Adipocyte (in vitro differentiated cells): ENCODE data around the gene DAAM1.

Experiments
- DNase-seq: peaks from one replicate; pipeline ENCODE4 v3.0.0-alpha.2; 2015; ENCODE audit warnings: low read depth
- H3K27me3 ChIP-seq: replicated peaks from 2 replicates; pipeline ENCODE4 v1.7.0; 2013; ENCODE audit warnings: mild to moderate bottlenecking, low read length, moderate library complexity; ENCODE audit not compliant: control insufficient read depth, insufficient read depth
- H3K36me3 ChIP-seq: 2 replicates; pipeline ENCODE4 v1.7.0; 2013; ENCODE audit warnings: low read length, mild to moderate bottlenecking, moderate library complexity; ENCODE audit not compliant: control insufficient read depth, insufficient read depth, severe bottlenecking
- H3K4me1 ChIP-seq: 2 replicates; pipeline ENCODE4 v1.7.0; 2013; ENCODE audit warnings: mild to moderate bottlenecking, low read length, moderate library complexity; ENCODE audit not compliant: control insufficient read depth, insufficient read depth
- H3K4me3 ChIP-seq: 2 replicates; pipeline ENCODE4 v1.7.0; 2013; ENCODE audit warnings: mild to moderate bottlenecking, low read length, moderate library complexity
- H3K9ac ChIP-seq: 2 replicates; pipeline ENCODE4 v1.7.0; 2013; ENCODE audit warnings: mild to moderate bottlenecking, low read length, moderate library complexity
- H3K9me3 ChIP-seq: 2 replicates; pipeline ENCODE4 v1.7.0; 2013; ENCODE audit warnings: mild to moderate bottlenecking, low read length, moderate library complexity; ENCODE audit not compliant: control insufficient read depth

DAAM1 gene

DNA sequence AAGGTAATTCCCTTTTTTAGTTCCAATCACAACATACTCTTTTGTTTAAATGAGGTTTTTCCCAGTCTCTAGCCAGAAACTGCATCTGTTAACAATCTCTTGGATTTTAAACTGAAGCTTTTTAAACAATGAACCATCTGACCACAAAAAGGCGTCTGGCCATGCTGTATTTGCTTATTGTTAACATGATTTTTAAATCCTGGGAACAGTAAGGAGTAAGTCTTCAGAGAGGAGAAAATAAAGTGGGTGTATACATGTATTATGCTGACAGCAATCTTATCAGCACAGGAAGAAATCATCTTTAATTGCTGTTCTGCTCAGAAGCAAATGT is 106.2 kb downstream of the DAAM1 start:
- H3K4me3 ChIP-seq, result no peak overlapping the region
- peaks cover 13% of the 10 kb centered on the region for H3K36me3 ChIP-seq
- H3K27me3 ChIP-seq, result no peaks in the 10 kb centered on the region
- peaks cover 27% of the 10 kb centered on the region for H3K4me1 ChIP-seq
- no peaks in the 10 kb centered on the region for H3K9me3 ChIP-seq
- peak; percentile 79 for DNase-seq
- H3K9ac ChIP-seq, result peak overlapping the region; percentile 10

DNA sequence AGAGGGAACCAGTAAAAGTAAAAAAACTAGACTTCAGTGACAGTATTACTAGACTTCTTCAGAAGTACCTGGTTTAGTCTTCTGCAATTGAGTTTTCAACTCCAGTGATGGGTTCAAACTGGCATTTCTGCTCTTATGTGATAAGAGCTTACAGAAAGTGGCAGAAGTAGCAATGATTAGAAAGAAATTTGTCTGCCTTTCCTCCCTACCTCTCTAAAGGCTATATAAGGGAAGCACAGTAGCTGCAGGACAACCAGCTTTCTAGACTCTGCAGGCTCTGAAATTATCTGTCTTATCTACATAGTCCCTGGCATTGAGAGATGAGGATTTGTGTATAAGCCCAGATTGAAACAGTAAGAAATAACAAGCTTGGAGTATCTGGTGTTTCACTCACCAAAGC is 107.5 kb downstream of the DAAM1 start:
- DNase-seq, result no peak
- H3K9ac ChIP-seq, result no peak overlapping the region
- peaks cover 13% of the 10 kb centered on the region for H3K36me3 ChIP-seq
- no peaks in the 10 kb centered on the region for H3K27me3 ChIP-seq
- H3K9me3 ChIP-seq, result no peaks in the 10 kb centered on the region
- peaks cover 27% of the 10 kb centered on the region for H3K4me1 ChIP-seq
- H3K4me3 ChIP-seq, result no peak overlapping the region

DNA sequence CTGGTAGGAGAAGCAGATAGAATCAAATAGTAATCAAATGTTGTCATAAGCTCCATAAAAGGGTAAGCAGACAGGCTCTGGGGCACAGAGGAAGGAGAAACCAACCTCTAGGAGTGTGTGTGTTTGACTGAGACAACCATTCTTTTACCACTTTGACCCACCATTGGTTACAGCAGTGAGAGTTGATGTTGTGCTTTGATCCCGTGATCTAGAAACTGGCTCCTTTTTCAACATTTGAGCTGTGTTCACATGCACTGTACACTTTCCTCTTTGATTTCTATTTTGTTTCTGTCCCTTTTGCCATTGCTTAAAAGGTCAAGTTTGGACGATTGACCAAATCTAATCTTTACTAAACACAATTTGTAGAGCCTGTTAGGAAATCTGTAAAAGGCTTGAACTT is 108.0 kb downstream of the DAAM1 start:
- Histone ChIP-seq H3K27me3 (no peaks in the 10 kb centered on the region), H3K36me3 (peaks cover 9% of the 10 kb centered on the region), H3K4me3 (no peak overlapping the region), H3K9me3 (no peaks in the 10 kb centered on the region), H3K4me1 (peaks cover 27% of the 10 kb centered on the region), H3K9ac (no peak overlapping the region)
- no peak for DNase-seq

DNA sequence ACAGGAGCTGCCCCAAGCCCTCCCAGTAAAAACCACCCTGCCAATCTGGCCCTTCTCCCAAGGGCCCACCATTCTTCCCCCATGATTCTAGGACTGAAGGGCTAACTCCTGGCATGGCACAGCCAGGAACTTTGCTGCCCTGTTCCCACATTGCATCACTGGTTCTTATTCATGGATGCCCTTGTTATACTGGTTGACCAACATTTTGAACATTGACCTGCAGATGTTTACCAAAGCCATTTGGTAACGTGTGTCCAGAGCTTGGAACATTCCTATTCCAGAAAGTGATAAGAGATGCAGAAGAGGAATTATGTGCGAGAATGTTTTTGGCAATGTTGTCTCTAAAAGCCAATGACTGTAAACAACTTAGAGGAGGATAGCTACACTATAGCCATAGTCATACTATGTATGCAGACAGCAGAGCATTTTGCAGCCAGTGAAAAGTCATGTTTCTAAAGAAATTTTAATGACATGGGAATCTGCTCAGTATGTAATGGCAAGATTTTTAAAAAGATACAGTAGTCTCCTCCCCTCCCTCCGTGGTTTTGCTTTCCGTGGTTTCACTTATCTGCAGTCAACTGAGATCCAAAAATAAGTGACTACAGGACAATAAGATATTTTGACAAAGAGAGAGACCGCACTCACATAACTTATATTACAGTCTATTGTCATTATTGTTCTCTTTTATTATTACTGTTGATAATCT is 108.8 kb downstream of the DAAM1 start:
- no peak for DNase-seq
- peaks cover 27% of the 10 kb centered on the region for H3K4me1 ChIP-seq

DNA sequence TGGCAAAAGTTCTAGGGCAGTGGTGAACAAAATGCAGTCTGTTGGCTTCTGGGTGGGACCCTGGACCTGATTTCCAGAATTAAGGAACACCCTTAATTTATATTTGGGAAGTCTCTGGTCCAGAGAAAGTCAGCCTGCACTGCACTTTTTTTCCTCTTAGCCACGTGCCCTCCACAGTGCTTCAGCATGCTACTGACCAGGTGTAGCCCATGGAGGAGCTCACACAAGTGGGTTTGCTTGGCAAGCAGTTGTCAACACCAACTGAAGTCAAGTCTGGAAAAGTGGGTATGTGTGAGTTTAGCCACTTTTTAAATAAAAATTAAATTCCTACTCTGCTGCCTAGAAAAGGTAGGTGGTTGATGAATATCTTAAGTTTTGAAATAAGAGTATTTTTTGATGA is 111.3 kb downstream of the DAAM1 start:
- H3K4me1 ChIP-seq, result peaks cover 17% of the 10 kb centered on the region
- no peak overlapping the region for H3K4me3 ChIP-seq
- no peaks in the 10 kb centered on the region for H3K36me3 ChIP-seq
- no peaks in the 10 kb centered on the region for H3K27me3 ChIP-seq
- no peaks in the 10 kb centered on the region for H3K9me3 ChIP-seq
- no peak for DNase-seq
- no peak overlapping the region for H3K9ac ChIP-seq

More for the DNA sequence above, 108.8 kb downstream of the DAAM1 start:
- Histone ChIP-seq H3K9ac (no peak overlapping the region), H3K4me3 (no peak overlapping the region), H3K27me3 (no peaks in the 10 kb centered on the region), H3K36me3 (peaks cover 1% of the 10 kb centered on the region), H3K9me3 (no peaks in the 10 kb centered on the region)

DNA sequence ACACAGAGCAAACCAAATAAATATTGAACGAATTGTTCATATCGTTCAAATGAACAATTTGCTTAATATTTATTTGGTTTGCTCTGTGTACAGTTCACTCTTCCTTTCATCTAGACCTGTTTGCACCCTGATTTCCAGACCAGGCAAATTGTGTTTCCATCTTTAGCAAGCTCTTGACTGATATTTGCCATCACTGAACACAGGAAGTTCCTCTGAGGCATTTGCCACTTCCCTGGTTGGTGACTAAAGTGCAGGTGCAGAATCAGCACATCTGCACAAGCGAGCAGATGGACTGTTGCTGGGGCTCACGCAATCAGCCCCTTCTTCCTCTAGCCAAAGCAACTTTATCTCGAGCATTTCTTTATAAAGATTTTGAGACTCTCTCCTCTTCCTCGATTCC is 112.9 kb downstream of the DAAM1 start:
- no peak for DNase-seq

DNA sequence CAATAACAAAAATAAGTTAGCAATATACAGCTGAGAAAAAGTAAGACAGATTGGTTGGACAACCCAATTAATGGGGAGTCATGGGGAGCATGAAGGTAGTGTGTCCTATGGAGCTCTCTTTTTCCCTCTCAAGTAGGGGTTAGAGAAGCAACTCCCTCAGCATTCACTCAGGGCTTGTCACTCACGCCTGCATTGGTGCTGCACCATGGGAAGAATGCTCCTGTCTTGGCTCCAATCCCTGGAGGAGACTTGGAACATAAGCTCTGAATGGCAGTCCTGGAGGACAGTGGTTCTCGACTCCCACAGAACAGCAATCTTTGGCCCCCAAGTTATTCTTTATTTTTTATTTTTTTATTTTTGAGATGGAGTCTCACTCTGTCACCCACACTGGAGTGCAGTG is 113.8 kb downstream of the DAAM1 start:
- no peaks in the 10 kb centered on the region for H3K27me3 ChIP-seq
- H3K36me3 ChIP-seq, result no peaks in the 10 kb centered on the region
- DNase-seq, result no peak
- peaks cover 19% of the 10 kb centered on the region for H3K4me1 ChIP-seq
- H3K9ac ChIP-seq, result no peak overlapping the region
- no peak overlapping the region for H3K4me3 ChIP-seq
- H3K9me3 ChIP-seq, result peaks cover 7% of the 10 kb centered on the region

More for the DNA sequence above, 112.9 kb downstream of the DAAM1 start:
- Histone ChIP-seq H3K27me3 (no peaks in the 10 kb centered on the region), H3K4me3 (no peak overlapping the region), H3K36me3 (no peaks in the 10 kb centered on the region), H3K9ac (no peak overlapping the region), H3K9me3 (peaks cover 1% of the 10 kb centered on the region), H3K4me1 (peaks cover 25% of the 10 kb centered on the region)

DNA sequence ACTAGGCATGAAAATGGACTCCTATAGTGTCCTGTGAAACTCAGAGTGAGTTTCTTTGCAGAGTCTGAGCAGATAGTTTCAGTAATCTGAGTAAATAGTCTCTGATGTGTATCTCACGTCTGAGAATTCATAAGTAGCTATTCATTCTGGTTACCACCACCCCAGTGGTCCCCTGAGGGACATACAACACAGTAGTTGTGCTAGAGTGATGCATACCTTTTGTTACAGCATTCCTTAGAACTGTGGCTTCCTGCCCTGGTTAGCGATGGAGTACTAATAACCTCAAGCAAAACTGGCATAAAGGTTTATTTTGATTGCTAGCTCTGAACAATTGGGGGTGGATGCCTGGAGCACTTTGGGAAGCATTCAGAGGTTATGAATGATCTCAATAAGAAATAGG is 114.7 kb downstream of the DAAM1 start:
- H3K27me3 ChIP-seq, result no peaks in the 10 kb centered on the region
- peak; percentile 33 for DNase-seq
- no peak overlapping the region for H3K9ac ChIP-seq
- no peaks in the 10 kb centered on the region for H3K36me3 ChIP-seq
- peaks cover 7% of the 10 kb centered on the region for H3K9me3 ChIP-seq
- H3K4me3 ChIP-seq, result no peak overlapping the region
- peaks cover 19% of the 10 kb centered on the region for H3K4me1 ChIP-seq

DNA sequence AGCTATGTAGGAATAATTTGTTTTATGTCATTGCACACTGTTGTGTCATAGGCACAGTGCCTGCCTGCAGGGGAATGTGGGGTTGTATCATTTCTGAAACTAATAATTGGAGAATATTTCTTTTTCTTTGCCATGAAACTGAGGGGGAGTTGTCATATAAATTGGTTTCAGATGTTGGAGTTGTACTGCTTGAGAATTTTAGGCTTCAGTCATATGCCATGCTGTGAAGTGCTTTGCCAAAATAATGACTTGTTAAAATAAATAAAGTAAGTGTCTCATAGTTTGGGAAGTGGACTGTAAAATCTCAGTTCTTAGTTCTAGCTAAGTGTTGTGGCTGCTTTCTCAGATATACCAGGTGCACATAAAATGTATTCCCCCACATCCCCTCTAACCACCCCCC is 116.8 kb downstream of the DAAM1 start:
- H3K36me3 ChIP-seq, result no peaks in the 10 kb centered on the region
- peak; percentile 73 for DNase-seq
- H3K9me3 ChIP-seq, result peaks cover 7% of the 10 kb centered on the region
- no peak overlapping the region for H3K9ac ChIP-seq
- H3K27me3 ChIP-seq, result no peaks in the 10 kb centered on the region
- peaks cover 26% of the 10 kb centered on the region for H3K4me1 ChIP-seq
- H3K4me3 ChIP-seq, result no peak overlapping the region

DNA sequence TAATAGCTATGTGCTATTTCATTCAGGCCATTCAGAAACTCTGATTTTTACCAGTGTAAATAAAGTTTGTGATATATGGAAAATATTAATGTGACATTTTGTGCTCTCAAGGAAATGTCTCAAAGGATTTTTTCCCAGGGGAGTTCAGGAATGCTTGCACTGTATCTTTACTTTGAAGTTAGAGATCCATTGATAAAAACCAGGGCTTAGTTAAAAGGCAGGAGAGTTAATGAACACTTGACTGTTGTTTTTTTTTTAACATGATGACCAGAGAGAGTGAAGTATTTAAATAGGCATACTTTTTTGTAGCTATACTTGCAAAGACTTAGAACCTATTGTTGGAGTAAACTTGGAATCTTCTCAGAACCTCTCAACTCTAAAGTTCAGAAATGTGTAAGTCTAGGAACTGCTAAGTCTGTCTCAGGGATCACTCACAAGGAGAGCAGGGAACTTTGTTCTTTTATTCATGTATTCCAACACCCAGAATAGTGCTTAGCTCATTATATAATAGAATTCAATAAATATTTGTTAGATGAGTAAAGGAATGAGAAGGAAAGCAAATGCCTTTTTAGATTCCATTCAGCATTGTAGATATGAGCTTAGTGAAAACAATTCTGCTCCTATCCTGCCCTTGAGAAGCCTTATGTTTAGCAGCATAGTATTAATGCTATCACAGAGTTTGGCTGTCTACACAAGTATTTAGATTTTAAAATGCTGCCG is 117.5 kb downstream of the DAAM1 start:
- H3K9me3 ChIP-seq, result peaks cover 7% of the 10 kb centered on the region
- DNase-seq, result peak; percentile 39
- no peaks in the 10 kb centered on the region for H3K36me3 ChIP-seq

DNA sequence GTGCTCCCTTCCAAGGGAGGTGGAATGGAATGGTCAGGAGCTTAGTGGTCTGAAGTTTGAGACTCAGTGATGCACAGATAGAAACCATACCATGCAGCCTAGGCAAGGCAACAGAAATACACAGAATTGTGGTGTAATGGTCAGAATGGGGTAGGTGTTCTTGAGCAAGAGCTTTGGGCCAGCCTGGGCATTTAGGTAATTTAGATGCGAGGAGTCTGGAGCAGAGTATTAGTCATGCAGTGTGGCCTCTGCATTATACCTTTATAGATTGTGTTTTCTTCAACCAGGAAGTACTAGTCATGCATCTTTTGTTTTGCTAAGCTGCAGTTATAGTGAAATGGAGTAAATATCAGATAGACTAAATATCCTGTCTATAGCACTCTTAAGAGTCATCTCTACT is 118.3 kb downstream of the DAAM1 start:
- Histone ChIP-seq H3K4me3 (no peak overlapping the region), H3K9ac (no peak overlapping the region), H3K4me1 (peaks cover 26% of the 10 kb centered on the region), H3K9me3 (peaks cover 7% of the 10 kb centered on the region), H3K36me3 (no peaks in the 10 kb centered on the region), H3K27me3 (no peaks in the 10 kb centered on the region)
- peak; percentile 33 for DNase-seq

More for the DNA sequence above, 117.5 kb downstream of the DAAM1 start:
- H3K9ac ChIP-seq, result no peak overlapping the region
- no peaks in the 10 kb centered on the region for H3K27me3 ChIP-seq
- peaks cover 26% of the 10 kb centered on the region for H3K4me1 ChIP-seq
- no peak overlapping the region for H3K4me3 ChIP-seq
